Prostate gland (tissue), 2 donors: ENCODE measurements around the gene ISG20.

Source experiments
- POLR2A ChIP-seq: fragments of 450-650 bp; IDR thresholded peaks from one replicate; pipeline ENCODE4 v1.6.1; 2016; ENCODE audit warnings: antibody characterized with exemption, mild to moderate bottlenecking
- POLR2AphosphoS5 ChIP-seq: sonication (generic); formaldehyde crosslinking; IDR thresholded peaks from one replicate; pipeline ENCODE4 v1.6.1; 2017; ENCODE audit warnings: antibody characterized with exemption
- TF ChIP-seq, protein P1 (sequence below), 4 experiments: fragments of 200-600 bp in 2 of 4; fragments of 450-650 bp in 2 of 4; sonication (generic) in 2 of 4; IDR thresholded peaks; 1 replicate in 3 of 4; 2 replicates in 1 of 4; pipeline ENCODE4 v1.5.1; 2016 to 2019; ENCODE audit warnings: antibody characterized with exemption in 4 of 4, mild to moderate bottlenecking in 2 of 4, moderate library complexity in 2 of 4

DNA sequence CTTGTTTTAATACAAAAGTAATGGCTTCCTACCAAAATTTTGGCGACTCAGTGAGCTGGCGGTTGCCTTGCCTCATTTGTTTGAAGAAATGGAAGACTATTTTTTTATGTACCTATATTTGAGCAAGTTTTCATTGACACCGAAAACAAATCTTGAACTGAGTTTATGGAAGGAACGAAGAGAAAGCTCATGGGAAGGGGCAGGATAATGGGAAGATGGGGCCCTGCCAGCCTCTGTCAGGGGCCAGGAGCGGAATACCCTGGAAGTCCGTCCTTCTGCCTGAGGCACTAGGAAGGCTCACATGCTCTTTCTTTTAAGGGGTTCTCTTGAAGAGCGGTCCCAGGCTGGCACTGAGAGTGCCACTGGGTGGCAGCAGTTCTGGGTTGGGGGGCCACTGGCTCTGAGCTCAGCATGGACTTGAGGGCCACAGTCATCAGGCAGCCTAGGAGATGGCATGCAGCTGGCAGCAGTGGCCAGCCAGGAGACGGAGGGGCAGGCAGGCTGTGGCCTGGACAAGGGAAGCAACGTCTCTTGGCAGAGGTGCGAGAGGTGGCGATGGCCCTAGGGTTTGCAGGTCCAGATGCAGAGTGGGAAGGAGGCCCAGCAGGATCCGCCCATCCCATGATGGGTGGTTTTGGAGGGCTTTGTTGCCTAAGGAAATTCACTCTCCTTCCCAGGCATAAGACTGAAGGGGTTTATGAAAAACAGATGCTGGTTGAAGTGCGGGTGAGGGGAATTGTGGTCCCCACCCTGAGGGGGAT is 41.6 kb downstream of the ISG20 start:
- TF ChIP-seq, protein P1, sequence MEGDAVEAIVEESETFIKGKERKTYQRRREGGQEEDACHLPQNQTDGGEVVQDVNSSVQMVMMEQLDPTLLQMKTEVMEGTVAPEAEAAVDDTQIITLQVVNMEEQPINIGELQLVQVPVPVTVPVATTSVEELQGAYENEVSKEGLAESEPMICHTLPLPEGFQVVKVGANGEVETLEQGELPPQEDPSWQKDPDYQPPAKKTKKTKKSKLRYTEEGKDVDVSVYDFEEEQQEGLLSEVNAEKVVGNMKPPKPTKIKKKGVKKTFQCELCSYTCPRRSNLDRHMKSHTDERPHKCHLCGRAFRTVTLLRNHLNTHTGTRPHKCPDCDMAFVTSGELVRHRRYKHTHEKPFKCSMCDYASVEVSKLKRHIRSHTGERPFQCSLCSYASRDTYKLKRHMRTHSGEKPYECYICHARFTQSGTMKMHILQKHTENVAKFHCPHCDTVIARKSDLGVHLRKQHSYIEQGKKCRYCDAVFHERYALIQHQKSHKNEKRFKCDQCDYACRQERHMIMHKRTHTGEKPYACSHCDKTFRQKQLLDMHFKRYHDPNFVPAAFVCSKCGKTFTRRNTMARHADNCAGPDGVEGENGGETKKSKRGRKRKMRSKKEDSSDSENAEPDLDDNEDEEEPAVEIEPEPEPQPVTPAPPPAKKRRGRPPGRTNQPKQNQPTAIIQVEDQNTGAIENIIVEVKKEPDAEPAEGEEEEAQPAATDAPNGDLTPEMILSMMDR (IDR thresholded peaks at IDR 0.05) = no peak
- TF ChIP-seq POLR2AphosphoS5 (no peak), POLR2A (no peak)
